HCT116 (cell line): ENCODE data around the gene CLDN20.

ENCODE experiments used
- CTCF ChIP-seq, 3 experiments: fragments of 200-600 bp in 1 of 3; sonication (generic) in 1 of 3; IDR thresholded peaks in 2 of 3; conservative IDR thresholded peaks in 1 of 3; 2 replicates each; pipeline ENCODE4 v1.5.1; 2012 to 2017; ENCODE audit warnings: low read depth in 2 of 3, low read length in 2 of 3, antibody characterized with exemption in 1 of 3, borderline replicate concordance in 1 of 3, control low read depth in 1 of 3, mild to moderate bottlenecking in 1 of 3, mixed read lengths in 1 of 3, mixed run types in 1 of 3, moderate library complexity in 1 of 3; ENCODE audit not compliant: insufficient read depth in 1 of 3
- ELF1 ChIP-seq: IDR thresholded peaks from 2 replicates; pipeline ENCODE4 v1.6.1; 2012; ENCODE audit warnings: low read depth, borderline replicate concordance
- EZH2 ChIP-seq: fragments of 200-600 bp; sonication (generic); IDR thresholded peaks from 2 replicates; pipeline ENCODE4 v1.6.1; 2017; ENCODE audit warnings: antibody characterized with exemption, mixed run types
- FOSL1 ChIP-seq: IDR thresholded peaks from 2 replicates; pipeline ENCODE4 v1.6.1; 2012; ENCODE audit warnings: low read depth
- POLR2A ChIP-seq: IDR thresholded peaks from 2 replicates; pipeline ENCODE4 v1.7.0; 2011; ENCODE audit warnings: borderline replicate concordance; ENCODE audit not compliant: insufficient read depth, insufficient read length; ENCODE audit errors: extremely low read depth
- POLR2AphosphoS5 ChIP-seq: IDR thresholded peaks from 2 replicates; pipeline ENCODE4 v1.6.1; 2011; ENCODE audit warnings: mild to moderate bottlenecking, low read depth, low read length, moderate library complexity
- REST ChIP-seq: IDR thresholded peaks from 2 replicates; pipeline ENCODE4 v1.6.1; 2012; ENCODE audit warnings: low read depth
- SIN3A ChIP-seq: IDR thresholded peaks from 2 replicates; pipeline ENCODE4 v1.6.1; 2012; ENCODE audit warnings: low read depth
- SRF ChIP-seq: IDR thresholded peaks from 2 replicates; pipeline ENCODE4 v1.6.1; 2012; ENCODE audit warnings: low read depth

- TF ChIP-seq POLR2A: no peak
- TF ChIP-seq POLR2AphosphoS5: no peak
- no peak for TF ChIP-seq REST
- TF ChIP-seq SRF: no peak
- TF ChIP-seq CTCF (IDR thresholded peaks at IDR 0.05 in 2 of 3, conservative IDR thresholded peaks at IDR 0.05 in 1 of 3; ENCODE audit: borderline replicate concordance in 1 of 3, insufficient read depth in 1 of 3, low read depth in 2 of 3, low read length in 2 of 3): no peak
- TF ChIP-seq EZH2: no peak
- TF ChIP-seq FOSL1: no peak
- TF ChIP-seq SIN3A: no peak
- TF ChIP-seq ELF1: no peak
Observed at GRCh38 chr6:155254139-155254538, 9.7 kb upstream of the CLDN20 start.
